Glomerular visceral epithelial cell (primary cell): ENCODE results near the gene PTPN23.

Experiments
- DNase-seq: peaks from one replicate; pipeline ENCODE4 v3.0.0-alpha.2; 2016; ENCODE audit errors: extremely low spot score

PTPN23 gene

DNA sequence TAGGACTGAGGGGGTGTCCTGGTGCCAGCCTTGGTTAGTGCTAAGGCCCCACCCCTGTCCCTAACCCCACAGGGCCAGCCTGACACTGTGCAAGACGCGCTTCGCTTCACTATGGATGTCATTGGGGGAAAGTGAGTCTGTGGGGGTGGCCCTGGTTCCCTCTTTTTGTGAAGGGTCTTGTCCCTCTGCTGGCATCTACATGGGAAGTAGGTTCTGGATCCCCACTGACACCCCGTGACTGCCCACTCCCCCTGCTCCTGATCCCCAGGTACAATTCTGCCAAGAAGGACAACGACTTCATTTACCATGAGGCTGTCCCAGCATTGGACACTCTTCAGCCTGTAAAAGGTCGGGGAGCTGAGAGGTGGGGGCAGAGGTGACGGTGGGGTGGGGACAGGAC is 26.4 kb downstream of the PTPN23 start:
- DNase-seq = no peak

DNA sequence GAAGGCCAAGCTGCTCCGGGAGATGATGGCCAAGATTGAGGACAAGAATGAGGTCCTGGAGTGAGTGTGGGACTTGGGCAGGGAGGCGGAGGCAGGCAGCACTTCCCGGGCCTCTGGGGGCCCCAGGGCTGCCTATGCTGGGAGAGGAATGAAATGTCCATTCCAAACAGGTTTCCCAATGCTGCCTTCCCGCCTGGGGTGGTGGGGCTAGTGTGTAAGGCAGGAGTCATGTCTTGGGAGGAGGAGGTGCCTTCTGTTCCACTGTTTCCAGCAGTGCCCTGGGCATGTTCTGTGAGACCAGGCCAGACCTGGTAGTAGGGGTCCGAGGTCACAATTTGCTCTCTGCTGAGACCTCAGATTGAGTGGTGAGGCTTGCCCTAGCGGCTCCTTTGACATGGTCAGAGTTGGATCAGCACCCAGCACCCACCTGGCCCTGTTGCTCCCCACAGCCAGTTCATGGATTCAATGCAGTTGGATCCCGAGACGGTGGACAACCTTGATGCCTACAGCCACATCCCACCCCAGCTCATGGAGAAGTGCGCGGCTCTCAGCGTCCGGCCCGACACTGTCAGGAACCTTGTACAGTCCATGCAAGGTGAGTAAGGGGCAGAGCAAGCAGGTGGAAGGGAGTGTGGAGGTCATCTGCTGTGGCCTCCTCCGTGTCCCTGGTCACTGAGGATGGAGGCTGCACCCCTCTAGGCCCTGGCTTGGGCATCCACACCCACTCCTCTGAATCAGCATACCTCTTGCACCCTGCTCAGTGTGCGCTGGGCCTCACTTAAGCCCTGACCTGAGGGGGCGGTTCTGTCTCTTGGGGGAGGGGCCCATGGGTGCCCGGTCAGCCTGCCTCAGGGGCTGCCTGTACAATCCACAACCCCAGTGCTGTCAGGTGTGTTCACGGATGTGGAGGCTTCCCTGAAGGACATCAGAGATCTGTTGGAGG is 27.3 kb downstream of the PTPN23 start:
- no peak for DNase-seq

DNA sequence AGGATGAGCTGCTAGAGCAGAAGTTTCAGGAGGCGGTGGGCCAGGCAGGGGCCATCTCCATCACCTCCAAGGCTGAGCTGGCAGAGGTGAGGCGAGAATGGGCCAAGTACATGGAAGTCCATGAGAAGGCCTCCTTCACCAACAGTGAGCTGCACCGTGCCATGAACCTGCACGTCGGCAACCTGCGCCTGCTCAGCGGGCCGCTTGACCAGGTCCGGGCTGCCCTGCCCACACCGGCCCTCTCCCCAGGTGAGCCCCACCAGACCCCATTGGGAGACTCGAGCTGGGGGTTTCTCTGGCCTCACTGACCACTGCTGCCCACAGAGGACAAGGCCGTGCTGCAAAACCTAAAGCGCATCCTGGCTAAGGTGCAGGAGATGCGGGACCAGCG is 28.0 kb downstream of the PTPN23 start:
- no peak for DNase-seq

DNA sequence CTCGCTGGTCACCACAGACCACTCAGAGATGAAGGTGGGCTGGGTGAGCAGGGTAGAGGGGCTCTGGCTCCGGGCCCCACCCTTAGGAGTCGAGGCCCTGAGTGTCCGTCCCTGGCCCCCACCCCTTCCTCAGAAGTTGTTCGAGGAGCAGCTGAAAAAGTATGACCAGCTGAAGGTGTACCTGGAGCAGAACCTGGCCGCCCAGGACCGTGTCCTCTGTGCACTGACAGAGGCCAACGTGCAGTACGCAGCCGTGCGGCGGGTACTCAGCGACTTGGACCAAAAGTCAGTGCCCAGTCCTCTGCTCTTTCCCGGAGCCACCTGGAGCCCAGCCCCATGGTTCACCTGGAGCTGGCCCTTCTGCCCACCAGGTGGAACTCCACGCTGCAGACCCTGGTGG is 28.5 kb downstream of the PTPN23 start:
- no peak for DNase-seq

DNA sequence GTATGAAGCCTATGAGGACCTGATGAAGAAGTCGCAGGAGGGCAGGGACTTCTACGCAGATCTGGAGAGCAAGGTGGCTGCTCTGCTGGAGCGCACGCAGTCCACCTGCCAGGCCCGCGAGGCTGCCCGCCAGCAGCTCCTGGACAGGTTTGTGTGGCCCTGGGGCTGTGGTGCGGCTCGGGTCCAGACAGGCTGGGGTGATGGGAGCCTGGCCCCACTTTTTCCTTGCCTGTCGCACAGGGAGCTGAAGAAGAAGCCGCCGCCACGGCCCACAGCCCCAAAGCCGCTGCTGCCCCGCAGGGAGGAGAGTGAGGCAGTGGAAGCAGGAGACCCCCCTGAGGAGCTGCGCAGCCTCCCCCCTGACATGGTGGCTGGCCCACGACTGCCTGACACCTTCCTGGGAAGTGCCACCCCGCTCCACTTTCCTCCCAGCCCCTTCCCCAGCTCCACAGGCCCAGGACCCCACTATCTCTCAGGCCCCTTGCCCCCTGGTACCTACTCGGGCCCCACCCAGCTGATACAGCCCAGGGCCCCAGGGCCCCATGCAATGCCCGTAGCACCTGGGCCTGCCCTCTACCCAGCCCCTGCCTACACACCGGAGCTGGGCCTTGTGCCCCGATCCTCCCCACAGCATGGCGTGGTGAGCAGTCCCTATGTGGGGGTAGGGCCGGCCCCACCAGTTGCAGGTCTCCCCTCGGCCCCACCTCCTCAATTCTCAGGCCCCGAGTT is 29.0 kb downstream of the PTPN23 start:
- DNase-seq = no peak

DNA sequence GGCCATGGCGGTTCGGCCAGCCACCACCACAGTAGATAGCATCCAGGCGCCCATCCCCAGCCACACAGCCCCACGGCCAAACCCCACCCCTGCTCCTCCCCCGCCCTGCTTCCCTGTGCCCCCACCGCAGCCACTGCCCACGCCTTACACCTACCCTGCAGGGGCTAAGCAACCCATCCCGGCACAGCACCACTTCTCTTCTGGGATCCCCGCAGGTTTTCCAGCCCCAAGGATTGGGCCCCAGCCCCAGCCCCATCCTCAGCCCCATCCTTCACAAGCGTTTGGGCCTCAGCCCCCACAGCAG is 29.5 kb downstream of the PTPN23 start:
- DNase-seq = no peak

DNA sequence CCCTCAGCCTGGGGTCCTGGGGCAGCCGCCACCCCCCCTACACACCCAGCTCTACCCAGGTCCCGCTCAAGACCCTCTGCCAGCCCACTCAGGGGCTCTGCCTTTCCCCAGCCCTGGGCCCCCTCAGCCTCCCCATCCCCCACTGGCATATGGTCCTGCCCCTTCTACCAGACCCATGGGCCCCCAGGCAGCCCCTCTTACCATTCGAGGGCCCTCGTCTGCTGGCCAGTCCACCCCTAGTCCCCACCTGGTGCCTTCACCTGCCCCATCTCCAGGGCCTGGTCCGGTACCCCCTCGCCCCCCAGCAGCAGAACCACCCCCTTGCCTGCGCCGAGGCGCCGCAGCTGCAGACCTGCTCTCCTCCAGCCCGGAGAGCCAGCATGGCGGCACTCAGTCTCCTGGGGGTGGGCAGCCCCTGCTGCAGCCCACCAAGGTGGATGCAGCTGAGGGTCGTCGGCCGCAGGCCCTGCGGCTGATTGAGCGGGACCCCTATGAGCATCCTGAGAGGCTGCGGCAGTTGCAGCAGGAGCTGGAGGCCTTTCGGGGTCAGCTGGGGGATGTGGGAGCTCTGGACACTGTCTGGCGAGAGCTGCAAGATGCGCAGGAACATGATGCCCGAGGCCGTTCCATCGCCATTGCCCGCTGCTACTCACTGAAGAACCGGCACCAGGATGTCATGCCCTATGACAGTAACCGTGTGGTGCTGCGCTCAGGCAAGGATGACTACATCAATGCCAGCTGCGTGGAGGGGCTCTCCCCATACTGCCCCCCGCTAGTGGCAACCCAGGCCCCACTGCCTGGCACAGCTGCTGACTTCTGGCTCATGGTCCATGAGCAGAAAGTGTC is 30.2 kb downstream of the PTPN23 start:
- DNase-seq = no peak

DNA sequence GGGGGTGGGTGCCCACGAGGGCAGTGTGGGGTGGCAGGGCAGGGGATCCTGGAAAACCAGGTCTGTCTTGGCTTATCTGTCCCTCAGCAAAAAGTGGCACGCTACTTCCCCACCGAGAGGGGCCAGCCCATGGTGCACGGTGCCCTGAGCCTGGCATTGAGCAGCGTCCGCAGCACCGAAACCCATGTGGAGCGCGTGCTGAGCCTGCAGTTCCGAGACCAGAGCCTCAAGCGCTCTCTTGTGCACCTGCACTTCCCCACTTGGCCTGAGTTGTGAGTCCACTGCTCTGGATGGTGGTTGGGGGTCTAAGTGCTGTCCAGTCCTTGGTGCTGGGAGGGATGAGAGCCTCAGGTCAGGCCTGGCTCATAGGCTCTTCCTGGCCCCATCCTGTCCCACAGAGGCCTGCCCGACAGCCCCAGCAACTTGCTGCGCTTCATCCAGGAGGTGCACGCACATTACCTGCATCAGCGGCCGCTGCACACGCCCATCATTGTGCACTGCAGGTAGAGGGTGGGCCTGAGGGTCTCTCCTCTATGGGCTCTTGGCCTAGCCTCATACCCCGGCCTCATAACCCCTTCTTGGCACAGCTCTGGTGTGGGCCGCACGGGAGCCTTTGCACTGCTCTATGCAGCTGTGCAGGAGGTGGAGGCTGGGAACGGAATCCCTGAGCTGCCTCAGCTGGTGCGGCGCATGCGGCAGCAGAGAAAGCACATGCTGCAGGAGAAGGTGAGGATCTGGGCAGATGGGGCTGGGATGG is 31.1 kb downstream of the PTPN23 start:
- DNase-seq = no peak

DNA sequence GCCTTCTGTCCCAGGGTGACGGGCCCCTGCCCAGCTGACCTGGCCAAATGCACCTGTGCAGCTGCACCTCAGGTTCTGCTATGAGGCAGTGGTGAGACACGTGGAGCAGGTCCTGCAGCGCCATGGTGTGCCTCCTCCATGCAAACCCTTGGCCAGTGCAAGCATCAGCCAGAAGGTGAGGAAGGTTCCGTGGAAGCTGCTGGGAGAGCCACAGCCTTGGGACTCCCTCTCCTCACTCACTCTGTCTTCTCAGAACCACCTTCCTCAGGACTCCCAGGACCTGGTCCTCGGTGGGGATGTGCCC is 31.6 kb downstream of the PTPN23 start:
- DNase-seq = no peak

DNA sequence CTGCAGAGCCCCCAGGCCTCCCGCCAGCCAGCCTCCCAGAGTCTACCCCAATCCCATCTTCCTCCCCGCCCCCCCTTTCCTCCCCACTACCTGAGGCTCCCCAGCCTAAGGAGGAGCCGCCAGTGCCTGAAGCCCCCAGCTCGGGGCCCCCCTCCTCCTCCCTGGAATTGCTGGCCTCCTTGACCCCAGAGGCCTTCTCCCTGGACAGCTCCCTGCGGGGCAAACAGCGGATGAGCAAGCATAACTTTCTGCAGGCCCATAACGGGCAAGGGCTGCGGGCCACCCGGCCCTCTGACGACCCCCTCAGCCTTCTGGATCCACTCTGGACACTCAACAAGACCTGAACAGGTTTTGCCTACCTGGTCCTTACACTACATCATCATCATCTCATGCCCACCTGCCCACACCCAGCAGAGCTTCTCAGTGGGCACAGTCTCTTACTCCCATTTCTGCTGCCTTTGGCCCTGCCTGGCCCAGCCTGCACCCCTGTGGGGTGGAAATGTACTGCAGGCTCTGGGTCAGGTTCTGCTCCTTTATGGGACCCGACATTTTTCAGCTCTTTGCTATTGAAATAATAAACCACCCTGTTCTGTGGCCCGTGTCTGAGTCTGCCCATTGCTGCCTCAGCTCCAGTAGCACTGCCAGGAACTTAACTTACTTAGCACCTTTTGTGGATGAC is 32.2 kb downstream of the PTPN23 start:
- DNase-seq = no peak

DNA sequence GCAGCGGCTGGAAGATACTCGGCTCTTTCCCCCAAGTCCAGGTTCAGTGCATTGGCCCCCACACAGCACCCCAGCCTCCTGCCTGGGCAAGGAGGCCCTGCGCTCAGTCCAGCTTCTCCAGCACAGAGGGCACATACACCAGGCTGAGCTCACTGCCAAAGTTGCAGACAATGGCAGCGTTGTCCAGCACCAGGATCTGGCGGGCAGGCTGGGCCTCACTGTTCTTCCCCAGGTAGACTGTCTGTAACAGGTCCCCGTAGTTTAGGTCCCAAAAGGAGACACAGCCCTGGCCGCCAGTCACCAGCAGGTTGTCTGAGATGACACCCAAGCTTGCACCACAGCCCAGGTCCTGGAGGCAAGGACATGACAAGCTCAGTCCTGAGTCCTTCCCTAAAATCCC is 32.9 kb downstream of the PTPN23 start:
- no peak for DNase-seq

DNA sequence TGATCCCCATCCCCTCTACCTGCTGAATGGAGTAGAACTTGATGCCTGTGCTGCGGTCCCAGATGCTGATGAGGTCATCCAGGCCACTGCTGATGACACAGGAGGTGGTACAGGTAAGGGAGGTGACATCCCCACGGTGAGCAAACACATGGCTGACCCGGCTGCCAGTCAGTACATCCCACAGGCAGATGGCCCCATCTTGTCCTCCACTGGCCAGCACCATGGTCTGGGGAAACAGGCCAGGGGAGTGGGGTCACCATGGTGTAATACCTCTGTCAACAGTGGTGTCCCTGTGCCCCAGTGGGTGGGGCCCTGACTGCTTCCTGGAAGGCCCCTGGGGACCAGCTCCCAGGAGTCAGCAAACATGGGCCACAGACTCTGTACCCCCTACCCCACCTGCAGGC is 33.3 kb downstream of the PTPN23 start:
- no peak for DNase-seq

DNA sequence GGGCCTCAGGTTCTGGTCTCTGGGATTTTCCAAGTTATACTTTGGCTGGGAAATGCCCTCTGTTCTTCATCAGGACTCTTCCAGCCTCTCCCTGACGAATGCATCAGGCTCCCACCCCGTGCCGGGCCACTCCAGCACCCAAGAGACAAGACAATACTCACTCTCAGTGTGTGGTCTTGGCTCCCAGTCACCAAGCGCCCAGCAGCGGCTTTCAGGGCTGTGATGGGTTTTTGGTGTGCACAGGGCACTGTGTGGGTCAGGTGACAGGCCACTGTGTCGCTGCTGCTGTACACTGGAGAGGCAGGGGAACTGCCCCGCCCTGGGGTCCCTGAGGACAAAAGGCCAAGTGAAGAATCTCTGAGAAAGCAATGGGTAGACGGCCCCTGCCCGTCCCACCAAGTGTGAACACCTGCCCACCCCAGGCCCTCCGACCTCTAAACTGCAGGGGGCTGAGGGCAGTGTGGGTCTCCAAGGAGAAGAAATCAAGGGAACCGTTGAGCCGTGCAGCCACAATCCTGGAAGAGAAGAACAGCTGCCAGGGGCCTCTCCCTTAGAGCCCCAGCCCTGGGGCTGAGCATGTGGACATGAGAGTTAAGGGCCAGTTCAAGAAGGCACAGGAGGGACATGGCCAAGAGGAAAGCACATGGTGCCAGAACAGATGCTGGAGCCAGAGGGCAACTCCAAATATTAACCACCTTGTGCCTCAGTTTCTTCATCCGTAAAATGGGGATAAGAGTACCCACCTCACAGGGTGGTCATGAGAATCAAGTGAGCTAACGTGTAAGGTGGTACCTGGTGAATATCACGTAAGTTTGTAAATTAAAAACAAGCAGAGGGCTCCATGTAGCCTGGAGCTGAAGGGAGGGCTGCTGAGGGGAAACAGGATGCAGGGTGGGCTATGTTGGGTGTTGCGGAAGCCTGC is 34.1 kb downstream of the PTPN23 start:
- no peak for DNase-seq

DNA sequence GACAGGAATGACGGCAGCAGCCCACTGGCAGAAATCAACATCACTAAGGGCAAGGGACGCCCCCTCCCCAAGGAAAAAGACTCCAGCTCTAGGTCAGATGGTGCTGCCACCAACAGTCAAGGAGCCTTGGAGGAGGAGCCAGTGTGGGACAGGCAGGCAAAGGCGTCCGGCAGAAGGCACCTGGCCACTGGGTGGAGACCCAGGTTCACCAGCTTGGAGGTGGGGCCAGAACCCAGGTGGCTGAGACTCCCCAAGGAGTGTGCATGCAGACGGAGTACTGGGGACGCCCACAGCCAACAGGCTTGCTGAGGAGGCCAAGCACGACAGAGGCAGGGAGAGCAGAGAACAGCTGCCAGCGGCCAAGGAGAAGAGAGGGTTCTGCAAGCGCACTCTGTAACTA is 35.2 kb downstream of the PTPN23 start:
- no peak for DNase-seq

DNA sequence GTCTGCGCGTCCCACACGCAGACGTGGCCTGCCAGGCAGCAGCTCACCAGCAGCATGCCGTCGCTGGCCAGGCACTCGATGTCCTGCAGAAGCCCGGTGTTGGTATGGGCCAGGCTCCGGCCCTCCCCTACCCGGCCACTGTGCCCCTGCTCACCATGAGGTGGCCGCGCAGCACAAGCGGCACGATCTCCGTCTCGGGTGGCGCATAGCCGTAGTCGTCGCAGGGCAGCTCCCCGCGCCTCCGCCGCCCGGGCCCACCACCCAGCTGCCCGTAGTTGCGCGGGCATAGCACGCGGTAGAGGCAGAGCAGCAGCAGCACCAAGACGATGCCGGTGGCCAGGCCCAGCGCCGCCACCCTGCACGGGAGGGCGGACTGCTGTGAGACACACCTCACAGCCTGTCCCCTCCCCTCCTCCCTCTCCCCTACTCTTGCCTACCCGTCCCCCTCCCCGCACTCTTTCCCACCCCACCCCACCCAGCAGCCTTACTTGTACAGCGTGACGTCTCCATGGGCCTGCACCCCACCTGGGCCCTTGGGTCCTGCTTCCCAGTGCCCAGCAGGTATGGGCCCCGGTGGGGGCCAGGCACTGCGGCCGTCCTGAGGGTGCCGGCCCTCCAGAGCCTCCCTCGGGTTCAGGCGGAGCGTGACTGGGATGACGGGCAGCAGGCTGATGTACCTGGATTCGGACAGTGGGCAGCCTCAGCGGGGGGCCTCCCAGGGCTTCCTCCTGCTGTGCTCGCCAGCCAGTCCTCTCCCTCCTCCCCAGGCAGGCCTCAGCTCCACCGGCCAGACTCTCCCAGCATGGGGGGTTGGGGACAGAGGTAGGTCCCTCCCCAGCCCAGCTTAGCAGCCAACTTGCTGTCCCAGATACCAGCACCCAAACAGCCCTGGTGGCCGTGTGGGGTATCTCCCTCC is 37.6 kb downstream of the PTPN23 start:
- DNase-seq = no peak

DNA sequence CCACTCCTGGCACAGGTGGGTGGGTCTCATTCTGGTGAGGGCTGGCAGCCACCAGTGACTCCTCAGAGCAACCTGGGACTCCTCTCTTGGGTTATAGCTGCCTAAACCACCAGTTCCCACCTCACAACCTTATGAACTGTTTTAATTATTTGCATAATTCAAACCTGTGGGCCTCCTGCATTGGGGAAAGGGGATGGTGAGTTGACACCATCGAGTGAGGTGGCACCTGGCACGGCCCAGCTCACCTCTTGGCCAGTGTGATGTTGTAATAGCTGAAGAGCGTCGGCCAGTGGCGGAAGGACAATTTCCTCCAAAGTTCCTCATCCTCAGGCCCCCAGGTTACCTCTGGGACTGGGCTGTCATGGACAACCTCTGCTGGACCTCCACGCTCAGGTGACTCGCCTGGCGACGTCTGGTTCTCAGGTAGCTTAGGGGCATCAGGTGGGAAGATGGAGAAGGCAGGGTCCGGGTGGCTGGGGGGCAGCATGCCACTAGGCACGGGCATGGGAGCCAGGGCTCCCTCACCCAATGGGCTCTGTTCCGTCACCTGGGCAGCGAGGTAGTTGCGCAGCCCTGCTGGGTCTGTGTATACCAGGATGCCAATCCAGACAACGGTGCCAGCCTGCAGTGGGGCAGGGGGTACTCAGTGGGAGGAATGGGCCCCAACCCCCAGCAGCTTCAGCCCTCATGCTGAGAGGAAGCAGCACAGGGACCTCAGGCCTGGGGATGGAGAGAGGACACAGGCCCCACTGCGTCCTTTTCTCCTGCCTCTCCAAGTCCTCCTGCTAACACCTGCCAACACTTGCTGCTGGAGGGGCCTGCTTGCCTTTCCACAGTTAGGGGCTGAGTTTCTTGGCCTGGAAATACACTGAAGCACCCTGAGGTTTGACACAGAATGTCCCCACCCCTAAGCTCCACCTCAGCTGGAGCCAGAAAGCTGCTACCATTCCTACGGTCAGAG is 38.5 kb downstream of the PTPN23 start:
- DNase-seq = no peak

DNA sequence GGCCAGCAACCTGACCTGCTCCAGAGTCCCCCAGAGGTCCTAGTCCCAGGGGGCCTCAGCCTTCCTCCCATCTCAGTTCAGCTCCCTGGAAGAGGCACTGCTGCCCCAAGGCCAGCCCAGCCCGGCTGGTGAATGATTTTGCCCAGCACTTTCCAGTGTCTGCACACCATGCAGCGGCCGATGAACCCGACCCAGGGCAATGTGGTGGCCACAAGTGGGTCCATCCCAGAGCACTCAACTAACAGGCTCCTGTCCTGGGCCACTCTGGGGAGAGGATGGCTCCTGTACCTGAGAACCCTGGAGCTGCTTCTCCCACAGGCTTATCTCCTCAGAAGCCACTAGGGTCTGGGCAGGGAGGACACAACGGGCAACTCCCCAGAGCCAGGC is 39.2 kb downstream of the PTPN23 start:
- no peak for DNase-seq
